ENCODE data around the gene CNPY1.

- TF ChIP-seq POLR2A (IDR thresholded peaks at IDR 0.05): no peak
- TF ChIP-seq EP300 (IDR thresholded peaks at IDR 0.05): no peak
Observed at GRCh38 chr7:155458878-155459699, 87.3 kb downstream of the CNPY1 start.
